ENCODE measurements around the gene SEC14L3.
A peak's percentile ranks its signal among the peaks of the same experiment; 100 is the strongest.

Gene SEC14L3

GRCh38 chr22:30420347-30421125 lies 51.3 kb downstream of the SEC14L3 start:
- no peak overlapping the region for H3K4me3 ChIP-seq (ENCODE audit: low read depth, low read length)
- TF ChIP-seq CTCF (conservative IDR thresholded peaks at IDR 0.05; ENCODE audit: low read depth, low read length): no peak
- DNase-seq (ENCODE audit: low read depth): peak; percentile 89

- no peak overlapping the region for H3K4me3 ChIP-seq (ENCODE audit: low read depth, low read length)
- no peak for TF ChIP-seq CTCF (conservative IDR thresholded peaks at IDR 0.05; ENCODE audit: low read depth, low read length)
- no peak for DNase-seq (ENCODE audit: low read depth)
Measured at GRCh38 chr22:30416837-30417236, 55.0 kb downstream of the SEC14L3 start.

- peak; percentile 60 for DNase-seq (ENCODE audit: low read depth)
- no peak for TF ChIP-seq CTCF (conservative IDR thresholded peaks at IDR 0.05; ENCODE audit: low read depth, low read length)
- no peak overlapping the region for H3K4me3 ChIP-seq (ENCODE audit: low read depth, low read length)
Measured at GRCh38 chr22:30416403-30416802, 55.4 kb downstream of the SEC14L3 start.

- TF ChIP-seq CTCF (conservative IDR thresholded peaks at IDR 0.05; ENCODE audit: low read depth, low read length): no peak
- H3K4me3 ChIP-seq (ENCODE audit: low read depth, low read length): no peak overlapping the region
- DNase-seq (ENCODE audit: low read depth): no peak
Measured at GRCh38 chr22:30414525-30415047, 57.2 kb downstream of the SEC14L3 start.

- no peak for DNase-seq (ENCODE audit: low read depth)
- no peak for TF ChIP-seq CTCF (conservative IDR thresholded peaks at IDR 0.05; ENCODE audit: low read depth, low read length)
- no peak overlapping the region for H3K4me3 ChIP-seq (ENCODE audit: low read depth, low read length)
Measured at GRCh38 chr22:30413745-30414524, 57.9 kb downstream of the SEC14L3 start.

- peak; percentile 28 for DNase-seq (ENCODE audit: low read depth)
- TF ChIP-seq CTCF (conservative IDR thresholded peaks at IDR 0.05; ENCODE audit: low read depth, low read length): no peak
- H3K4me3 ChIP-seq (ENCODE audit: low read depth, low read length): no peak overlapping the region
Measured at GRCh38 chr22:30413001-30413400, 58.8 kb downstream of the SEC14L3 start.
